Neuronal stem cell (in vitro differentiated cells): ENCODE data around the gene CFAP99.
A peak's percentile ranks its signal among the peaks of the same experiment; 100 is the strongest.
"Not testable (repeated sequence)": the region's sequence is repeated elsewhere in the genome, so short reads cannot be mapped to it uniquely, and the experiment has no call there.

Source experiments
- DNase-seq: peaks from one replicate; pipeline ENCODE4 v3.0.0-alpha.2; 2013; ENCODE audit warnings: low spot score
- H2AFZ ChIP-seq: one replicate; pipeline ENCODE4 v1.6.1; 2013; ENCODE audit warnings: mild to moderate bottlenecking, low read length, inconsistent platforms
- H2AK5ac ChIP-seq: 2 replicates; pipeline ENCODE4 v1.6.1; 2013; ENCODE audit warnings: low read depth, mild to moderate bottlenecking, inconsistent platforms, low read length, moderate library complexity, mixed read lengths
- H2BK120ac ChIP-seq: 2 replicates; pipeline ENCODE4 v1.6.1; 2013; ENCODE audit warnings: low read depth, mild to moderate bottlenecking, inconsistent platforms, low read length, moderate library complexity, mixed read lengths
- H2BK12ac ChIP-seq: one replicate; pipeline ENCODE4 v1.6.1; 2013; ENCODE audit warnings: low read length, inconsistent platforms
- H2BK15ac ChIP-seq: 2 replicates; pipeline ENCODE4 v1.6.1; 2013; ENCODE audit warnings: mild to moderate bottlenecking, low read length, inconsistent platforms, mixed read lengths
- H2BK5ac ChIP-seq: one replicate; pipeline ENCODE4 v1.6.1; 2013; ENCODE audit warnings: inconsistent platforms, mild to moderate bottlenecking, low read length, moderate library complexity
- H3K14ac ChIP-seq: one replicate; pipeline ENCODE4 v1.6.1; 2013; ENCODE audit warnings: low read length, inconsistent platforms
- H3K18ac ChIP-seq: 2 replicates; pipeline ENCODE4 v1.6.1; 2013; ENCODE audit warnings: low read length, inconsistent platforms
- H3K23ac ChIP-seq: 2 replicates; pipeline ENCODE4 v1.6.1; 2013; ENCODE audit warnings: low read depth, mild to moderate bottlenecking, mixed read lengths, low read length, inconsistent platforms; ENCODE audit not compliant: poor library complexity
- H3K27ac ChIP-seq: replicated peaks from 3 replicates; pipeline ENCODE4 v1.5.1; 2013; ENCODE audit warnings: low read length, inconsistent platforms
- H3K27me3 ChIP-seq, 3 experiments: 2 replicates each; pipeline ENCODE4 v1.6.1; 2013; ENCODE audit warnings: low read length in 3 of 3, mild to moderate bottlenecking in 2 of 3, inconsistent platforms in 1 of 3, low read depth in 1 of 3, mixed read lengths in 1 of 3, moderate library complexity in 1 of 3; ENCODE audit not compliant: control insufficient read depth in 3 of 3, insufficient read depth in 3 of 3
- H3K36me3 ChIP-seq, 2 donors: replicated peaks in 1 of 2; 2 replicates each; pipeline ENCODE4 v1.6.1; 2013; ENCODE audit warnings: low read length in 2 of 2; ENCODE audit not compliant: control insufficient read depth in 2 of 2, insufficient read depth in 2 of 2
- H3K4ac ChIP-seq: 2 replicates; pipeline ENCODE4 v1.6.1; 2013; ENCODE audit warnings: inconsistent platforms, mild to moderate bottlenecking, low read length, moderate library complexity
- H3K4me1 ChIP-seq, 2 donors: 1 replicate in 1 of 2; 2 replicates in 1 of 2; pipeline ENCODE4 v1.6.1; 2013; ENCODE audit warnings: low read length in 2 of 2, low read depth in 1 of 2; ENCODE audit not compliant: control insufficient read depth in 2 of 2, insufficient read depth in 1 of 2
- H3K4me2 ChIP-seq: one replicate; pipeline ENCODE4 v1.6.1; 2013; ENCODE audit warnings: mild to moderate bottlenecking, low read length, inconsistent platforms; ENCODE audit not compliant: insufficient read depth, poor library complexity, severe bottlenecking
- H3K4me3 ChIP-seq, 2 donors: 2 replicates each; pipeline ENCODE4 v1.5.1; 2013; ENCODE audit warnings: low read length in 2 of 2, mild to moderate bottlenecking in 2 of 2, inconsistent platforms in 1 of 2, moderate library complexity in 1 of 2
- H3K79me1 ChIP-seq: one replicate; pipeline ENCODE4 v1.6.1; 2013; ENCODE audit warnings: low read depth, mild to moderate bottlenecking, inconsistent platforms, low read length, moderate library complexity
- H3K9ac ChIP-seq: one replicate; pipeline ENCODE4 v1.6.1; 2013; ENCODE audit warnings: mild to moderate bottlenecking, low read depth, low read length, inconsistent platforms; ENCODE audit not compliant: poor library complexity
- H3K9me3 ChIP-seq, 2 donors: replicated peaks in 1 of 2; 2 replicates each; pipeline versions ENCODE3 to v1.6.1; 2013; ENCODE audit warnings: low read length in 2 of 2, mild to moderate bottlenecking in 2 of 2, inconsistent platforms in 1 of 2, low read depth in 1 of 2, mixed read lengths in 1 of 2, moderate library complexity in 1 of 2; ENCODE audit not compliant: control insufficient read depth in 2 of 2, insufficient read depth in 1 of 2
- H4K8ac ChIP-seq: one replicate; pipeline ENCODE4 v1.6.1; 2013; ENCODE audit warnings: low read depth, mild to moderate bottlenecking, inconsistent platforms, low read length, moderate library complexity
- H4K91ac ChIP-seq: one replicate; pipeline ENCODE4 v1.6.1; 2013; ENCODE audit warnings: low read length, low read depth, mild to moderate bottlenecking, inconsistent platforms; ENCODE audit not compliant: poor library complexity
- WGBS, 2 donors: extraction: QIAGEN DNeasy Blood & Tissue Kit; methylation state at CpG; one replicate each; pipeline ENCODE4 v1.1.7; 2013; ENCODE audit warnings: missing lambda C conversion rate in 2 of 2, mixed read lengths in 1 of 2; ENCODE audit not compliant: insufficient read length in 2 of 2, insufficient replicate concordance in 1 of 2; ENCODE audit errors: extremely low coverage in 2 of 2; 5-methylcytosine and 5-hydroxymethylcytosine counted together

Gene CFAP99

GRCh38 chr4:2378401-2378800, 40.4 kb upstream of the CFAP99 start:
- Histone ChIP-seq H3K9me3 (peaks cover 3 to 5% of the 10 kb centered on the region in 2 donors), H4K8ac (no peak overlapping the region), H3K4me2 (no peak overlapping the region), H2BK5ac (no peak overlapping the region), H3K79me1 (peaks cover 2% of the 10 kb centered on the region), H2BK120ac (no peak overlapping the region), H2AFZ (no peak overlapping the region), H3K9ac (no peak overlapping the region), H2BK12ac (no peak overlapping the region), H3K18ac (no peak overlapping the region), H3K27ac (no peak overlapping the region), H3K23ac (no peak overlapping the region), H3K36me3 (no peaks in the 10 kb centered on the region), H2BK15ac (no peak overlapping the region), H3K4me3 (no peak overlapping the region), H4K91ac (no peak overlapping the region), H3K14ac (no peak overlapping the region), H3K27me3 (peaks cover 0 to 7% (median 0%) of the 10 kb centered on the region in 3 experiments), H2AK5ac (no peak overlapping the region), H3K4me1 (peaks cover 0 to 2% of the 10 kb centered on the region in 2 donors), H3K4ac (no peak overlapping the region)
- no CpG with 5 or more reads among the region's 5 CpGs for WGBS, 2 donors
- DNase-seq = no peak

- H3K4ac ChIP-seq = no peak overlapping the region
- H4K8ac ChIP-seq = no peak overlapping the region
- H2AFZ ChIP-seq = no peak overlapping the region
- WGBS, 2 donors = no CpG with 5 or more reads among the region's 3 CpGs
- no peak overlapping the region for H2BK15ac ChIP-seq
- no peak for DNase-seq
- H3K18ac ChIP-seq = no peak overlapping the region
- H3K4me3 ChIP-seq = peak overlapping the region in 1 of 2 donors; percentile 20
- H2AK5ac ChIP-seq = no peak overlapping the region
- no peaks in the 10 kb centered on the region for H3K36me3 ChIP-seq
- H4K91ac ChIP-seq = no peak overlapping the region
- H3K27me3 ChIP-seq = peaks cover 0 to 12% (median 0%) of the 10 kb centered on the region in 3 experiments
- H3K9ac ChIP-seq = no peak overlapping the region
- no peak overlapping the region for H3K27ac ChIP-seq
- H3K79me1 ChIP-seq = peaks cover 2% of the 10 kb centered on the region
- peak overlapping the region; percentile 31 for H2BK12ac ChIP-seq
- no peak overlapping the region for H3K23ac ChIP-seq
- H2BK5ac ChIP-seq = peak overlapping the region; percentile 87
- no peak overlapping the region for H3K4me2 ChIP-seq
- H3K4me1 ChIP-seq = peaks cover 0 to 2% of the 10 kb centered on the region in 2 donors
- no peak overlapping the region for H2BK120ac ChIP-seq
- no peak overlapping the region for H3K14ac ChIP-seq
- H3K9me3 ChIP-seq = peaks cover under 1 to 1% of the 10 kb centered on the region in 2 donors
These were observed 39.9 kb upstream of the CFAP99 start for GRCh38 chr4:2378898-2379297.

- WGBS, 2 donors = no CpG with 5 or more reads among the region's 6 CpGs
- not testable (repeated sequence) for H2AK5ac ChIP-seq, H4K91ac ChIP-seq, H3K4me1 ChIP-seq, H3K23ac ChIP-seq, H2BK120ac ChIP-seq, H3K18ac ChIP-seq, H2BK15ac ChIP-seq, H3K4me3 ChIP-seq, H2AFZ ChIP-seq, H3K79me1 ChIP-seq, H3K4ac ChIP-seq, H3K36me3 ChIP-seq, DNase-seq, H3K27ac ChIP-seq, H3K9me3 ChIP-seq, H3K9ac ChIP-seq, H4K8ac ChIP-seq, H3K4me2 ChIP-seq, H3K14ac ChIP-seq, H2BK5ac ChIP-seq, H2BK12ac ChIP-seq
- peaks cover 0 to 23% (median 0%) of the 10 kb centered on the region in 3 experiments for H3K27me3 ChIP-seq
These were observed 38.2 kb upstream of the CFAP99 start for GRCh38 chr4:2380589-2380988.

DNA sequence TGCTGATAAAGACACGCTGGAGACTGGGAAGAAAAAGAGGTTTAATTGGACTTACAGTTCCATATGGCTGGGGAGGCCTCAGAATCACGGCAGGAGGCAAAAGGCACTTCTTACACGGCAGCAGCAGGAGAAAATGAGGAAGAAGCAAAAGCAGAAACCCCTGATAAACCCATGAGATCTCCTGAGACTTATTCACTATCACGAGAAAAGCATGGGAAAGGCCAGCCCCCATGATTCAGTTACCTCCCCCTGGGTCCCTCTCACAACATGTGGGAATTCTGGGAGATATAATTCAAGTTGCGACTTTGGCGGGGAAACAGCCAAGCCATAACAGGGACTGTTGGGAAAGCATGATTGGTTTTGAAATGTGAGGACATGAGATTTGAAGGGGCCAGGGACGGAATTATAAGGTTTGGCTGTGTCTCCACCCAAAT, 36.0 kb upstream of the CFAP99 start:
- H3K9me3 ChIP-seq, H4K8ac ChIP-seq, H3K4me2 ChIP-seq, H3K79me1 ChIP-seq, H2BK5ac ChIP-seq, H3K4ac ChIP-seq, H3K14ac ChIP-seq, H3K9ac ChIP-seq, DNase-seq, H2BK120ac ChIP-seq, H3K36me3 ChIP-seq, H4K91ac ChIP-seq, H2AK5ac ChIP-seq, H3K18ac ChIP-seq, H3K27ac ChIP-seq, H3K23ac ChIP-seq, H2BK15ac ChIP-seq, H3K4me3 ChIP-seq, H2AFZ ChIP-seq, H2BK12ac ChIP-seq: not testable (repeated sequence)
- Histone ChIP-seq H3K27me3 (peaks cover 0 to 36% (median 0%) of the 10 kb centered on the region in 3 experiments), H3K4me1 (peaks cover 9 to 13% of the 10 kb centered on the region in 2 donors)
- no CpG with 5 or more reads among the region's 7 CpGs for WGBS, 2 donors
